ENCODE results near the gene NAALADL2. TPM values are rescaled to one million over a fixed set of nuclear protein-coding genes. Genes with fewer than 3 reads are reported as not detected.

NAALADL2 gene
- total and polyA plus RNA-seq, 2 donors (not counting 3 experiments of a cell fraction or from before 2014, with no cell fraction given), result 1.1 to 4.0 TPM

DNA sequence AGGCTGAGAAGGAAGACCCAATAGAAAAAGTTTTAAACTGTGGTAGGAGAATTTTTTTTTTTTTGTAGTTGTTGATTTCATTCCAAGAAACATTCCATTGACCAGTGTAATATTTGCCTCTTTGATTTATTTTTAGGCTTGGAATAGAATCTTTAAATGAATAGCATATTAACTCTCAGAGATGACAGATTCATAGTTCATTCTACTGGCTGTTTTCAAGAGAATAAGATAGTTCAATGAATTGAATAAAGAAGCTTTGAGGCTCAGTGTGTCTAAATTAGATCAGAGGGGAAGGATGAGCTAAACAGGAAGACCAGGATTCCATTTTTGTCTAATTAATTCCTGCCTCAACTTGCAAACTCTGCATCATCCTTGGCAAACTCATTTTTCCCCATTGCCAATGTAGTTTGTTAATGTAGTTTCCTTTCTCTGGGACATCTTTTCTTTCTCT, 98.4 kb downstream of the NAALADL2 start:
- no peak for FAIRE-seq
- intact Hi-C loops (cut with micrococcal nuclease), result no loop called here

DNA sequence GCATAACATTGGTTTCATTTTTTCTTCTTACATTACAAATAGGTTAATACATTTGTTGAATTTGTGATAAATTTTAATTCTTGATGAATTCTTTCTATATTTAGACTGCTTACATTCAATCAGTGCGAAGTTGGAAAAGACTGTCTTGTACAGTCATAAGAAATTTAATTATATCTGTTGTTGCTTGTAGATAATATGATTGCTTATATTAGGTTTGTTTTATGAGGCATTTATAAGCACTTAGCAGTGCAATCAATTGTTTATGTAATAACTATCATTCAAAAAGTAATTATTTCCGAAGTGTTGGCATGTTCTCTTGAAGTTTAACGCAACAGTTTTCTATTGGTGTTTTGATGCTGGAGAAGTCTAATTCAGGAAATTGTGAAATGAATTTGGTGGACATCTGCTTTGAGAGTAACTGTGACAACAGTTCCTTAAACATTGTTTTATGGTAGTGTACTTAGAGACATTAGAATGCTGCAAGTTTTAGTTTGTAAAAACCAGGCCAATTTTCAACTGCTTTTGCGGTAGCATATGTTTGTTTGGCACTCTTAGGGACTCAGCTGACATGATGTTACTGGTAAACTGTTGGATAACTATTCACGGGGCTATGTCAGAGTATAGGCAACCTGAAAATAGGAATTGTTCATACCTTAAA, 99.7 kb downstream of the NAALADL2 start:
- ChIA-PET POLR2A (no interaction called here), CTCF (no interaction called here)
- no peaks in the 10 kb centered on the region for H3K9me3 ChIP-seq (replicated peaks; ENCODE audit: control insufficient read depth, insufficient read depth, low read length)
- H3K4me1 ChIP-seq (ENCODE audit: control insufficient read depth, extremely low read depth, insufficient read depth, low read length), result peaks cover 7% of the 10 kb centered on the region
- H3K4me2 ChIP-seq (ENCODE audit: insufficient read depth, low read length), result no peak overlapping the region
- TF ChIP-seq FOS (IDR thresholded peaks at IDR 0.05; ENCODE audit: borderline replicate concordance, insufficient read depth, low read length) (no peak), POLR2A (IDR thresholded peaks at IDR 0.05; ENCODE audit: low read depth, low read length) (no peak), GATA2 (IDR thresholded peaks at IDR 0.05; ENCODE audit: insufficient read depth, insufficient read length, low read depth, low read length) (no peak), EZH2 (IDR thresholded peaks at IDR 0.05; ENCODE audit: borderline replicate concordance, low read depth, low read length, severe bottlenecking) (no peak), JUN (IDR thresholded peaks at IDR 0.05; ENCODE audit: borderline replicate concordance, insufficient read depth, insufficient read length, low read depth) (no peak), POLR2AphosphoS5 (IDR thresholded peaks at IDR 0.05; ENCODE audit: insufficient read depth, low read depth, low read length) (no peak), MYC (IDR thresholded peaks at IDR 0.05; ENCODE audit: low read depth, low read length) (no peak)
- TF ChIP-seq, protein P1, sequence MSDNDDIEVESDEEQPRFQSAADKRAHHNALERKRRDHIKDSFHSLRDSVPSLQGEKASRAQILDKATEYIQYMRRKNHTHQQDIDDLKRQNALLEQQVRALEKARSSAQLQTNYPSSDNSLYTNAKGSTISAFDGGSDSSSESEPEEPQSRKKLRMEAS (IDR thresholded peaks at IDR 0.05; ENCODE audit: insufficient read depth, insufficient read length), result no peak
- TF ChIP-seq, protein P2, sequence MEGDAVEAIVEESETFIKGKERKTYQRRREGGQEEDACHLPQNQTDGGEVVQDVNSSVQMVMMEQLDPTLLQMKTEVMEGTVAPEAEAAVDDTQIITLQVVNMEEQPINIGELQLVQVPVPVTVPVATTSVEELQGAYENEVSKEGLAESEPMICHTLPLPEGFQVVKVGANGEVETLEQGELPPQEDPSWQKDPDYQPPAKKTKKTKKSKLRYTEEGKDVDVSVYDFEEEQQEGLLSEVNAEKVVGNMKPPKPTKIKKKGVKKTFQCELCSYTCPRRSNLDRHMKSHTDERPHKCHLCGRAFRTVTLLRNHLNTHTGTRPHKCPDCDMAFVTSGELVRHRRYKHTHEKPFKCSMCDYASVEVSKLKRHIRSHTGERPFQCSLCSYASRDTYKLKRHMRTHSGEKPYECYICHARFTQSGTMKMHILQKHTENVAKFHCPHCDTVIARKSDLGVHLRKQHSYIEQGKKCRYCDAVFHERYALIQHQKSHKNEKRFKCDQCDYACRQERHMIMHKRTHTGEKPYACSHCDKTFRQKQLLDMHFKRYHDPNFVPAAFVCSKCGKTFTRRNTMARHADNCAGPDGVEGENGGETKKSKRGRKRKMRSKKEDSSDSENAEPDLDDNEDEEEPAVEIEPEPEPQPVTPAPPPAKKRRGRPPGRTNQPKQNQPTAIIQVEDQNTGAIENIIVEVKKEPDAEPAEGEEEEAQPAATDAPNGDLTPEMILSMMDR (IDR thresholded peaks at IDR 0.05; ENCODE audit: extremely low read depth in 1 of 2, insufficient read depth in 1 of 2, low read depth in 1 of 2, low read length in 2 of 2), result no peak
- H3K27ac ChIP-seq (ENCODE audit: insufficient read depth, low read depth, low read length), result no peak overlapping the region
- no peak overlapping the region for H3K9ac ChIP-seq (replicated peaks; ENCODE audit: extremely low read depth, insufficient read depth, low read length)
- BruUV-seq (replicated peaks), result no TSS peak
- dilution Hi-C loops (cut with MboI; ENCODE audit: extremely low pct_ligation_motif_present, low sequenced_read_pairs) (no loop called here), intact Hi-C loops (cut with micrococcal nuclease) (no loop called here)
- no peaks in the 10 kb centered on the region for H3K79me2 ChIP-seq (ENCODE audit: control insufficient read depth, insufficient read depth, low read length)
- FAIRE-seq (no peak), DNase-seq (ENCODE audit: low read depth, low spot score) (no peak)
- H3K36me3 ChIP-seq (ENCODE audit: control insufficient read depth in 2 of 2, extremely low read depth in 1 of 2, insufficient read depth in 2 of 2, low read length in 2 of 2), result no peaks in the 10 kb centered on the region
- H3K4me3 ChIP-seq (replicated peaks in 1 of 3; ENCODE audit: insufficient read depth in 1 of 3, low read depth in 1 of 3, low read length in 3 of 3), result no peak overlapping the region
- H2AFZ ChIP-seq (ENCODE audit: low read depth, low read length), result no peak overlapping the region
- no peaks in the 10 kb centered on the region for H3K27me3 ChIP-seq (ENCODE audit: control insufficient read depth in 2 of 2, insufficient read depth in 2 of 2, low read length in 2 of 2)
- no peaks in the 10 kb centered on the region for H4K20me1 ChIP-seq (replicated peaks; ENCODE audit: control insufficient read depth, extremely low read depth, insufficient read depth, low read length)
- no peaks in the 10 kb centered on the region for H3K9me1 ChIP-seq (replicated peaks; ENCODE audit: control insufficient read depth, extremely low read depth, insufficient read depth, low read length)

More for the DNA sequence above, 98.4 kb downstream of the NAALADL2 start:
- Histone ChIP-seq H3K27ac (ENCODE audit: insufficient read depth, low read depth, low read length) (no peak overlapping the region), H3K79me2 (ENCODE audit: control insufficient read depth, insufficient read depth, low read length) (no peaks in the 10 kb centered on the region), H3K27me3 (ENCODE audit: control insufficient read depth in 2 of 2, insufficient read depth in 2 of 2, low read length in 2 of 2) (no peaks in the 10 kb centered on the region), H3K9me3 (replicated peaks; ENCODE audit: control insufficient read depth, insufficient read depth, low read length) (no peaks in the 10 kb centered on the region), H3K4me2 (ENCODE audit: insufficient read depth, low read length) (no peak overlapping the region), H4K20me1 (replicated peaks; ENCODE audit: control insufficient read depth, extremely low read depth, insufficient read depth, low read length) (no peaks in the 10 kb centered on the region), H3K9ac (replicated peaks; ENCODE audit: extremely low read depth, insufficient read depth, low read length) (no peak overlapping the region), H3K4me3 (replicated peaks in 1 of 3; ENCODE audit: insufficient read depth in 1 of 3, low read depth in 1 of 3, low read length in 3 of 3) (no peak overlapping the region), H2AFZ (ENCODE audit: low read depth, low read length) (no peak overlapping the region), H3K4me1 (ENCODE audit: control insufficient read depth, extremely low read depth, insufficient read depth, low read length) (peaks cover 7% of the 10 kb centered on the region), H3K36me3 (ENCODE audit: control insufficient read depth in 2 of 2, extremely low read depth in 1 of 2, insufficient read depth in 2 of 2, low read length in 2 of 2) (no peaks in the 10 kb centered on the region), H3K9me1 (replicated peaks; ENCODE audit: control insufficient read depth, extremely low read depth, insufficient read depth, low read length) (no peaks in the 10 kb centered on the region)
- TF ChIP-seq, protein P2 (IDR thresholded peaks at IDR 0.05; ENCODE audit: extremely low read depth in 1 of 2, insufficient read depth in 1 of 2, low read depth in 1 of 2, low read length in 2 of 2), result no peak
- TF ChIP-seq FOS (IDR thresholded peaks at IDR 0.05; ENCODE audit: borderline replicate concordance, insufficient read depth, low read length) (no peak), POLR2AphosphoS5 (IDR thresholded peaks at IDR 0.05; ENCODE audit: insufficient read depth, low read depth, low read length) (no peak)
- CTCF ChIA-PET, result interaction anchor here (0.8 to 1.6 kb wide), 2 partner anchors 14 to 44 kb away, joined by 3 read pairs; no protein-coding TSS in a partner anchor
- BruUV-seq (replicated peaks), result no TSS peak
- POLR2A ChIA-PET, result no interaction called here
- no peak for DNase-seq (ENCODE audit: low read depth, low spot score)
- dilution Hi-C loops (cut with MboI; ENCODE audit: extremely low pct_ligation_motif_present, low sequenced_read_pairs), result no loop called here

All from endothelial cell of umbilical vein (primary cell).